Upper lobe of right lung (tissue), 1 donor: ENCODE results near the gene AFF1. TPM values are rescaled to one million over a fixed set of nuclear protein-coding genes. Genes with fewer than 3 reads are reported as not detected.

Source experiments
- ATAC-seq: fragments of 200-7000 bp; cut with Tn5 transposase; one replicate; pipeline ENCODE4 v1.9.1; 2020; ENCODE audit warnings: mild to moderate bottlenecking, moderate library complexity
- DNase-seq: peaks from one replicate; pipeline ENCODE4 v3.0.0-alpha.2; 2020
- H3K27ac ChIP-seq: fragments of 200-600 bp; one replicate; pipeline ENCODE4 v1.8.0; 2022
- H3K27me3 ChIP-seq: fragments of 200-600 bp; one replicate; pipeline ENCODE4 v1.8.0; 2022; ENCODE audit warnings: mild to moderate bottlenecking
- H3K36me3 ChIP-seq: fragments of 200-600 bp; one replicate; pipeline ENCODE4 v1.8.0; 2022
- H3K4me1 ChIP-seq: fragments of 200-600 bp; one replicate; pipeline ENCODE4 v1.8.0; 2022
- H3K4me3 ChIP-seq: fragments of 200-600 bp; one replicate; pipeline ENCODE4 v1.8.0; 2022; ENCODE audit warnings: mild to moderate bottlenecking
- H3K9me3 ChIP-seq: fragments of 200-600 bp; one replicate; pipeline ENCODE4 v1.8.0; 2022
- intact Hi-C: fragments of 100-400 bp; cut with DNase I; formaldehyde crosslinking; loops from one replicate; pipeline ENCODE4 v1.11.0; 2022
- total RNA-seq: library from RNA; stranded (reverse); fragmentation: NEBNext Ultra II Directional; extraction: Animal tissue kit (Norgen Biotek cat#: 25700); gene quantifications from one replicate; pipeline ENCODE4 v1.2.1, GENCODE V29; 2021
- TF ChIP-seq, protein P1 (sequence below): fragments of 200-600 bp; IDR thresholded peaks from one replicate; pipeline ENCODE4 v1.8.0; 2022; ENCODE audit warnings: antibody characterized with exemption
- donor health status: DM: no; HTN: yes; CAD: no; lungs with severe emphysema.

Gene AFF1
- total RNA-seq, 1 donor from 2014 or later, result 103 TPM

DNA sequence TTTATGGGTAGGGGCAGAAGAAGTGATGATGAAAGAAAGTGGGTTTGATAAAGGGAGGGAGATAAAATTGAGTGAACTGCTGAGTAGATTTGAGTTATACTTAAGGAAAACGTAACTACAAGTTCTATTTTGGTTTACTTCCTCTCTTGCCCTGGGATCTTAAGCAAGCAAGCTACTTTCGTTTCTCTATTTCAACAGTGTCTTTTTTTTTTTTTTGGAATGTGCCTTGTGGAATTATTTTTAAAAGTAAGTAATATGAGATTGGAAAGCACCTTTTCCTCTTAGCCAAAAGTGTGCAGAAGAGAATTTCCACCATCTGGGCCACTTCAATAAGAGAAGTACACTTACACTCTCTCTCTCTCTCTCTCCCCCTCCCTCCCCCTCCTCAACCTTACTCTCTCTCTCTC, 26.6 kb upstream of the AFF1 start:
- DNase-seq, result no peak
- peak; percentile 12 for ATAC-seq
- TF ChIP-seq, protein P1, sequence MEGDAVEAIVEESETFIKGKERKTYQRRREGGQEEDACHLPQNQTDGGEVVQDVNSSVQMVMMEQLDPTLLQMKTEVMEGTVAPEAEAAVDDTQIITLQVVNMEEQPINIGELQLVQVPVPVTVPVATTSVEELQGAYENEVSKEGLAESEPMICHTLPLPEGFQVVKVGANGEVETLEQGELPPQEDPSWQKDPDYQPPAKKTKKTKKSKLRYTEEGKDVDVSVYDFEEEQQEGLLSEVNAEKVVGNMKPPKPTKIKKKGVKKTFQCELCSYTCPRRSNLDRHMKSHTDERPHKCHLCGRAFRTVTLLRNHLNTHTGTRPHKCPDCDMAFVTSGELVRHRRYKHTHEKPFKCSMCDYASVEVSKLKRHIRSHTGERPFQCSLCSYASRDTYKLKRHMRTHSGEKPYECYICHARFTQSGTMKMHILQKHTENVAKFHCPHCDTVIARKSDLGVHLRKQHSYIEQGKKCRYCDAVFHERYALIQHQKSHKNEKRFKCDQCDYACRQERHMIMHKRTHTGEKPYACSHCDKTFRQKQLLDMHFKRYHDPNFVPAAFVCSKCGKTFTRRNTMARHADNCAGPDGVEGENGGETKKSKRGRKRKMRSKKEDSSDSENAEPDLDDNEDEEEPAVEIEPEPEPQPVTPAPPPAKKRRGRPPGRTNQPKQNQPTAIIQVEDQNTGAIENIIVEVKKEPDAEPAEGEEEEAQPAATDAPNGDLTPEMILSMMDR, result no peak

DNA sequence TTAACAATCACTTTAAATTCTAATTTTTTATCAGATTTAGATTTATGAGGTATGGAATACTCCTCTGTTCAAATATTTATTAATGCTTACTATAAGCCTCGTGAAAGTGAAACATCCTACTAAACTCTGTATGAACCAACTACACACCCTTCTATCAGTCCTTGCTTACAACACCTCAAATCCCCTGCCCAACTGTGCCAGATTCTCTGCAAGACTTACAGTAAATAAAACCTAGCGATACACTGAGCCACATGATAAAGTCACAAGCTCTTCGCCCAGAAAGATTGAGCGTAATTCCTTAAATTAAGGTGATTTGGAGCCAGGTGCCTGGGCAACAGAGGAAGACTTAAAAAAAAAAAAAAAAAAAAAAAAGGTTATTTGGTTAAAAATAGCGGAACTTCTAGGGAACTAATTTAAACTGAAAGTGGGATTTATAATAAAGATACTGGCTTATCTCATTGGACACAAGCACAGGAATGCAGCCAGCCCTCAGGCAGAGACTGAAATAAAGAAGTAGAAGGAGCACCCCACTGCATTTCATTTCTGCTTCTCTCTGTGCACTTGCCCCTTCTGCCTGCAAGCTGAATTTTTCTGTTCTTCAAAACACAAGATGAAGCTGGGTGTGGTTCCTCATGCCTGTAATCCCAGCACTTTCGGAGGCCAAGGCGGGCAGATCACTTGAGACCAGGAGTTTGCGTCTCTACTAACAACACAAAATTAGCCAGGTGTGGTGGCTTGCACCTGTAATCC, 25.1 kb upstream of the AFF1 start:
- TF ChIP-seq, protein P1, result no peak
- no peak for DNase-seq
- H3K27me3 ChIP-seq, result no peaks in the 10 kb centered on the region
- ATAC-seq, result peak; percentile 51
- H3K36me3 ChIP-seq, result no peaks in the 10 kb centered on the region
- H3K9me3 ChIP-seq, result no peaks in the 10 kb centered on the region
- H3K27ac ChIP-seq, result no peak overlapping the region
- no peak overlapping the region for H3K4me3 ChIP-seq
- intact Hi-C loops, result no loop called here
- H3K4me1 ChIP-seq, result peaks cover 22% of the 10 kb centered on the region

More for the DNA sequence above, 26.6 kb upstream of the AFF1 start:
- no peaks in the 10 kb centered on the region for H3K36me3 ChIP-seq
- H3K27me3 ChIP-seq, result no peaks in the 10 kb centered on the region
- H3K4me3 ChIP-seq, result peak overlapping the region; percentile 17
- H3K4me1 ChIP-seq, result peaks cover 22% of the 10 kb centered on the region
- H3K27ac ChIP-seq, result peak overlapping the region; percentile 53
- intact Hi-C loops, result no loop called here
- H3K9me3 ChIP-seq, result no peaks in the 10 kb centered on the region

DNA sequence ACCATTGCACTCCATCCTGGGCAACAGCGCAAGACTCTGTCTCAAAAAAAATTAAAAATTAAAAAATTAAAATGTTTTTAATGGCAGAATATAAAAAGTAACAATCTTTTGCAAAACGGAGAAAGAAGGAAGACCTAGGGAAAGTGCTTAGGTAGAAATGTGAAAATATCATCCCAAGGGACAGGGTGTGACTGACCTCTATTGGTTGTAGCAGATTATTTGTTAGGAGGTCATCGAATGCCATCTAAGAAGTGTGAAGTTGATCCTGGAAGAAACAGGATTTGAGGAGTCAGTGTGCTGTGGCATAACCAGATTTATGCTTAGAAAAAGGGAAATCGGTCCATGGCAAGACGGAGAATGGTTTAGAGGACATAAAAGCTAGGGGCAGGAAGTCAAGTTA, 24.4 kb upstream of the AFF1 start:
- TF ChIP-seq, protein P1, result no peak
- Histone ChIP-seq H3K9me3 (no peaks in the 10 kb centered on the region), H3K27ac (no peak overlapping the region), H3K4me3 (no peak overlapping the region), H3K36me3 (no peaks in the 10 kb centered on the region), H3K4me1 (peaks cover 22% of the 10 kb centered on the region), H3K27me3 (no peaks in the 10 kb centered on the region)
- ATAC-seq (no peak), DNase-seq (no peak)
- intact Hi-C loops, result no loop called here

DNA sequence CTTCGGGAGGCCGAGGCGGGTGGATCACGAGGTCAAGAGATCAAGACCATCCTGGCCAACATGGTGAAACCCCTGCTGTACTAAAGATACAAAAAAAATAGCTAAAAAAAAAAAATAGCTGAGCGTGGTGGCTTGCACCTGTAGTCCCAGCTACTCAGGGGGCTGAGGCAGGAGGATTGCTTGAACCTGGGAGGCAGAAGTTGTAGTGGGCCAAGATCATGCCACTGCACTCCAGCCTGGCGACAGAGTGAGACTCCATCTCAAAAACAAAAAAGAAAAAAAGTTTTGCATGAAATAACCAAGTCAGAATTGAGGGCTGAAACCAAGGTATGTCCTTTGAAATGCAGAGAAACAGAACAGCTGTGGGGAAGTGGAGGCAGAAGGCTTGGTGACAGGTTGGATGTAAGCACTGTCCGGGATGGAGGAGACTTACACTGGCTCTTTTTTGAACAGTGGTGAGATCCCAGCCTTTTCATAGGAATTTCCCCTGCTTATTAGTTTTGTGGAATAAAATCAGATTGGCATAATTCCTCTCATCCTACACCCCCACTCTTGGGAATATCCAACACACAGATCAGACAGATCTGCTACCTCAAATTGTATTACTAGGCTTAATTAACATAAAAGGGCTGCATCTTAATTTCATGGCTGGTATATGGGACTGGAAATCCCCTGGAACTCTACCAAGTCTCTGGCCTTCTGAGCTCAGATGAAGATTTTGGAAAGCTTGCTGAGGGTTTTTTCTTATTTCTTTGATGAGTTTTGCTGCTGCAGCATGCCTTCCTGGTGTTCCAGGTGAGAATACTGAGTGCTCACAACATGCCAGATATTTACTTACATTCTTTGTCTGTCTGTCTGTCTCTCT, 23.8 kb upstream of the AFF1 start:
- H3K27me3 ChIP-seq, result no peaks in the 10 kb centered on the region
- H3K4me3 ChIP-seq, result no peak overlapping the region
- H3K9me3 ChIP-seq, result no peaks in the 10 kb centered on the region
- DNase-seq, result no peak
- TF ChIP-seq, protein P1, result no peak
- H3K27ac ChIP-seq, result no peak overlapping the region
- ATAC-seq, result no peak
- peaks cover 22% of the 10 kb centered on the region for H3K4me1 ChIP-seq
- H3K36me3 ChIP-seq, result no peaks in the 10 kb centered on the region
- intact Hi-C loops, result no loop called here

DNA sequence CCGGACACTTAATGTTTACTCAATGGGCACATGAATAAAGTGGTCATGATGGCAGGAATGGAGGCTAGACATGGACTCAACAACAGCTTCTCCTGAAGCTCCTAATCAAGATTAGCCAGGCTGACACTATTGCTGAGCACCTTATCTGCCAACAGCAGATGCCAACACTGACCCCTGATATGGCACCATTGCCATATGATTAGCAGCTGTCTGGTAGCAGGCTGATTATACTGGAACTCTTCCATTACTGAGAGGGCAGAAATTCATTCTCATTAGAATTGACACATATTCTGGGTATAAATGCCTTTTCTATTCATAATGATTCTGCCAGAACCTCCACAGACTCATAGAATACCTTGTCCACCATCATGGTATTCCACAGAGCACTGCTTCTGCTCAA, 18.4 kb upstream of the AFF1 start:
- ATAC-seq, result no peak
- no peaks in the 10 kb centered on the region for H3K9me3 ChIP-seq
- no peaks in the 10 kb centered on the region for H3K36me3 ChIP-seq
- DNase-seq, result no peak
- no peaks in the 10 kb centered on the region for H3K4me1 ChIP-seq
- no peaks in the 10 kb centered on the region for H3K27me3 ChIP-seq
- H3K4me3 ChIP-seq, result no peak overlapping the region
- TF ChIP-seq, protein P1, result no peak
- intact Hi-C loops, result no loop called here
- H3K27ac ChIP-seq, result no peak overlapping the region
